ENCODE measurements around the gene FGF19.

FGF19 gene

DNA sequence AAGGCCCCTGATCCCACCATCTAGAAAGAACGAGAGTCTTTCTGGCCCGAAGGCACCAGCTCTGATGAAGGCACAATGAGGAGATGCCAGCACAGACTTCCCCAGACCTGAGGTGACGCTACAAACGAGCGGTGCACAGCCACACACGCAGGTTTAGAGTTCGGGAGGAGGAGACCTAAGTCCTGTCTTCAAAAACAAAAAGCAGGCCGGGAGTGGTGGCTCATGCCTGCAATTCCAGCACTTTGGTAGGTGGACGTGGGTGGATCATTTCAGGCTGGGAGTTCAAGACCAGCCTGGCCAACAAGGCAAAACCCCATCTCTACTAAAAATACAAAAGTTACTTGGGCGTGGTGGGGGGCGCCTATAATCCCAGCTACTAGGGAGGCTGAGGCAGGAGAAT, 38.2 kb downstream of the FGF19 start:
- Mint-ChIP-seq H3K9me3 (no peaks in the 10 kb centered on the region), H3K27me3 (no peaks in the 10 kb centered on the region), H3K27ac (no peak overlapping the region), H3K4me1 (ENCODE audit: low read depth) (peaks cover 20% of the 10 kb centered on the region), H3K4me3 (no peak overlapping the region), H3K36me3 (ENCODE audit: low read depth) (peaks cover 89% of the 10 kb centered on the region)
- intact Hi-C loops (cut with micrococcal nuclease) = no loop called here

DNA sequence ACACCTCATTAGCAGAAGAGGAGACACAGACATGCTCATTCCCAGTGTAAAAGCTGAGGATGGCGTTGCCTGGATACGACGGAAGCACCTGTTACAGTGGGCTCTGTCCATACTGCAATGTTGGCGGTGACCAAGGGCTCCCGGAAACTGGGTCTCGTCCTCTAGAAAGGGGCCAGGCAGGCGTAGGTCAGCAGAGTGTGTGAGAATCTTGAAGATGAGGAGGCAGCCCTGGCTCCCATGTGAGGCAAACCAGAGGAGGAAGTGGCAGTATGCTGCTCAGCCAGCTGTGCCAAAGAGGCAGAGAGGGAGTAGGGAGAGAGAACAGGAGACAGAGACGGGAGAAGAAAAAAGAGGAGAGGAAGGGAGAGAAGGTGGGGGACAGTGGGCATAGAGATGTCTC, 38.9 kb downstream of the FGF19 start:
- no peaks in the 10 kb centered on the region for H3K9me3 Mint-ChIP-seq
- peaks cover 14% of the 10 kb centered on the region for H3K4me1 Mint-ChIP-seq (ENCODE audit: low read depth)
- intact Hi-C loops (cut with micrococcal nuclease) = no loop called here
- H3K36me3 Mint-ChIP-seq (ENCODE audit: low read depth) = peaks cover 82% of the 10 kb centered on the region
- no peaks in the 10 kb centered on the region for H3K27me3 Mint-ChIP-seq
- H3K4me3 Mint-ChIP-seq = no peak overlapping the region
- no peak overlapping the region for H3K27ac Mint-ChIP-seq

- intact Hi-C loops (cut with micrococcal nuclease) = no loop called here
- Mint-ChIP-seq H3K9me3 (no peaks in the 10 kb centered on the region), H3K4me3 (no peak overlapping the region), H3K36me3 (ENCODE audit: low read depth) (peaks cover 75% of the 10 kb centered on the region), H3K27me3 (no peaks in the 10 kb centered on the region), H3K27ac (no peak overlapping the region), H3K4me1 (ENCODE audit: low read depth) (peaks cover 14% of the 10 kb centered on the region)
Measured at GRCh38 chr11:69664103-69664775, 39.6 kb downstream of the FGF19 start.

DNA sequence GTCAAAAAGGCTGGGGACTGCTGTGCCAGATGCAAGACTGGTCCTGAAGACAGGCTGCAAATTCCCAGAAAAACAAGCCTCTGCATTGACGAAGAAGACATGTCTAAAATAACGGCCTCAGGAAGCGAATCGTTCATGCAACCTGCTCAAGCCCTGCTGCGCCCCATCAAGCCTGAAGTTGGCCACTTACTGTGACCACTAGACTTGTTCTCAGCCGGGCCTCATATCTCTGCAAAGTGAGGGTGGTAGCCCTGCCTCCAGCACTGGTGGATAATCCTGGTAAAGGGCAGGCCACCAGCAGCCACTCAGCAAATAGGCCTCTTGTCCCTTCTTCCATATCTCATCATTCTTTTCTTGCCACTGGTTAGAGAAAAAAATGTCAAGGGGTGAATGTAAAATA, 40.5 kb downstream of the FGF19 start:
- Mint-ChIP-seq H3K9me3 (no peaks in the 10 kb centered on the region), H3K4me1 (ENCODE audit: low read depth) (peaks cover 14% of the 10 kb centered on the region), H3K27ac (no peak overlapping the region), H3K27me3 (no peaks in the 10 kb centered on the region), H3K36me3 (ENCODE audit: low read depth) (peaks cover 66% of the 10 kb centered on the region), H3K4me3 (no peak overlapping the region)
- intact Hi-C loops (cut with micrococcal nuclease) = no loop called here

- Mint-ChIP-seq H3K27ac (no peak overlapping the region), H3K9me3 (no peaks in the 10 kb centered on the region), H3K4me1 (ENCODE audit: low read depth) (peaks cover 14% of the 10 kb centered on the region), H3K27me3 (no peaks in the 10 kb centered on the region), H3K4me3 (no peak overlapping the region), H3K36me3 (ENCODE audit: low read depth) (peaks cover 61% of the 10 kb centered on the region)
- intact Hi-C loops (cut with micrococcal nuclease) = no loop called here
Measured at GRCh38 chr11:69662806-69663205, 41.0 kb downstream of the FGF19 start.

DNA sequence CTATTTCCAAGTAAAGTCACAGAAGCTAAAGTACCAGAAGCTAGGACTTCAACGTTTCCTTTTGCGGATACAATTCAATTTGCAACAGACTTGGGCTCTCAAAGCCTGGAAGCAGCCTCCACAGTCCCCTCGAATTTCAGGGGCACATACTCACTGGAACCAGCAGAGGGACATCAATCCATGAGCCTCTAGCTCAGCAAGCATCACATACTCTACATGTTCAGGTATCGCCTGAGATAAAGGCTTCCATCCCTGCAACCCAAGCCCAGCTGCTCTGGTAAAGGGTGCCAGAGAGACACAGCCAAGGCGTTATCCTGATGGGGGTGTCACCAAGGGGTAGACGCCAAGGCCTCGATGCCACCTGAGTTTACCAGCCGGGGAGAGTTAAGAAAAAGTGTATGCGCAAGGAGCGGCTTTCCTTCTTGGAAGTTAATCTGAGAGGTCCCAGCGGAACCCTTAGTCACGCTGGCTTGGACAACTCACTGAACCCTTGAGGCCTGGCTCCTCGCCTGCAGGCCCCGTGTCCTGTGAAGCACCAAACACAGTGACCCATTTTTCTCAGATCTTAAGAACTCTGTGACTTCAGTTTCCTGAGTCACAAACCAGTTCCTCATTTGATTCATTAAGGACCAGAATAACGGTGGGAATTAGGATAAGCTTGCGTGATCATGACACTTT, 41.7 kb downstream of the FGF19 start:
- Mint-ChIP-seq H3K9me3 (no peaks in the 10 kb centered on the region), H3K36me3 (ENCODE audit: low read depth) (peaks cover 54% of the 10 kb centered on the region), H3K27ac (no peak overlapping the region), H3K27me3 (no peaks in the 10 kb centered on the region), H3K4me3 (no peak overlapping the region), H3K4me1 (ENCODE audit: low read depth) (peaks cover 14% of the 10 kb centered on the region)
- intact Hi-C loops (cut with micrococcal nuclease) = no loop called here

GRCh38 chr11:69661413-69661715, 42.5 kb downstream of the FGF19 start:
- H3K4me3 Mint-ChIP-seq = no peak overlapping the region
- no peak overlapping the region for H3K27ac Mint-ChIP-seq
- H3K36me3 Mint-ChIP-seq (ENCODE audit: low read depth) = peaks cover 46% of the 10 kb centered on the region
- H3K9me3 Mint-ChIP-seq = no peaks in the 10 kb centered on the region
- peaks cover 14% of the 10 kb centered on the region for H3K4me1 Mint-ChIP-seq (ENCODE audit: low read depth)
- no peaks in the 10 kb centered on the region for H3K27me3 Mint-ChIP-seq
- intact Hi-C loops (cut with micrococcal nuclease) = no loop called here

DNA sequence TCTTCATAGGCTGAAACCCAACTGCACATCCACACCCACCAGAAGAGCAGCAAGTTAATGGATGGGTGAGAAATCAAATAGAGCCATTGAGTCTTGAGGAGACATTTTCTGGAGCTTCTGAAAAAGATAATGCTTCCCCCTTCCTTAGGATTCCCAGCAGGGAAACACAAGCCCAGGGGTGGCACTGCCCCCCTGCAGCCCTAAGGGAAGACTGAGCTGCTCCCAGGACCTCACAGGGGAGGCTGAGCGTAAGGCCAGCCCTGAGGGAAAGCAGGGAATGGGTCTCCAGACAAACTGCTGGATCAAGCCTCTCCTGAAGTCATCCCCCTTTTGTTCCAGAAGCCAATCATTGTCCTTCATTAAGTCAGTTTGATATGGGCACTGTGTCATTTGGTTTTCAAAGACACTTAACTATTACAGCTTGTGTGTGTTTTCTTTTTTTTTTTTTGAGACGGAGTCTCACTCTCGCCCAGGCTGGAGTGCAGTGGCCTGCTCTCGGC, 43.8 kb downstream of the FGF19 start:
- H3K9me3 Mint-ChIP-seq = no peaks in the 10 kb centered on the region
- no peak overlapping the region for H3K4me3 Mint-ChIP-seq
- peaks cover 1% of the 10 kb centered on the region for H3K27me3 Mint-ChIP-seq
- intact Hi-C loops (cut with micrococcal nuclease) = no loop called here
- H3K36me3 Mint-ChIP-seq (ENCODE audit: low read depth) = peaks cover 33% of the 10 kb centered on the region
- H3K4me1 Mint-ChIP-seq (ENCODE audit: low read depth) = peaks cover 14% of the 10 kb centered on the region
- no peak overlapping the region for H3K27ac Mint-ChIP-seq

DNA sequence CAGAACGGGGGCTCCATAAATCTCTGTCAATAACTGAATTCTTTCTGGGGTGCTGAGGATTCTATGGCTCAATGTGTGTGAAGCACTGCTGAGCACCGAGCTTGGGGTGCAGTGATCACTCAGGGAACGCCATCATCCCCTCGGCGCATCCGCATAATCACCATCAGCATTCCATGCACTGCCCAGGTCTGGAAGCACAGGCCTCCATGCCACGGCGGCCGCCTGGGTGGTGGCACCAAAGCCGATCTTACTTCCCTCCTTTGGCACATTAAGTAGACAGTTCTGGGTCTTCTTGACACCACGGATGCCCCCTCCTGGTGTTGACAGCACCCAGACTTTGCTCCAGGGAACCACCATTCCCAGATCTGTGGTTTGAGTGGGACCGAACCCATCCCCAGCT, 44.2 kb downstream of the FGF19 start:
- H3K4me3 Mint-ChIP-seq = no peak overlapping the region
- peaks cover 29% of the 10 kb centered on the region for H3K36me3 Mint-ChIP-seq (ENCODE audit: low read depth)
- H3K4me1 Mint-ChIP-seq (ENCODE audit: low read depth) = peaks cover 14% of the 10 kb centered on the region
- H3K27me3 Mint-ChIP-seq = peaks cover 1% of the 10 kb centered on the region
- no peaks in the 10 kb centered on the region for H3K9me3 Mint-ChIP-seq
- intact Hi-C loops (cut with micrococcal nuclease) = no loop called here
- H3K27ac Mint-ChIP-seq = no peak overlapping the region

GRCh38 chr11:69658626-69659450, 45.0 kb downstream of the FGF19 start:
- H3K4me3 Mint-ChIP-seq = no peak overlapping the region
- H3K9me3 Mint-ChIP-seq = no peaks in the 10 kb centered on the region
- peaks cover 2% of the 10 kb centered on the region for H3K27me3 Mint-ChIP-seq
- peaks cover 14% of the 10 kb centered on the region for H3K4me1 Mint-ChIP-seq (ENCODE audit: low read depth)
- intact Hi-C loops (cut with micrococcal nuclease) = no loop called here
- peaks cover 21% of the 10 kb centered on the region for H3K36me3 Mint-ChIP-seq (ENCODE audit: low read depth)
- no peak overlapping the region for H3K27ac Mint-ChIP-seq

GRCh38 chr11:69657911-69658625, 45.8 kb downstream of the FGF19 start:
- peaks cover 13% of the 10 kb centered on the region for H3K36me3 Mint-ChIP-seq (ENCODE audit: low read depth)
- H3K9me3 Mint-ChIP-seq = no peaks in the 10 kb centered on the region
- no peak overlapping the region for H3K4me3 Mint-ChIP-seq
- intact Hi-C loops (cut with micrococcal nuclease) = no loop called here
- H3K27me3 Mint-ChIP-seq = peaks cover 2% of the 10 kb centered on the region
- peaks cover 12% of the 10 kb centered on the region for H3K4me1 Mint-ChIP-seq (ENCODE audit: low read depth)
- no peak overlapping the region for H3K27ac Mint-ChIP-seq

GRCh38 chr11:69657456-69657910, 46.3 kb downstream of the FGF19 start:
- Mint-ChIP-seq H3K36me3 (ENCODE audit: low read depth) (peaks cover 9% of the 10 kb centered on the region), H3K4me1 (ENCODE audit: low read depth) (peaks cover 7% of the 10 kb centered on the region), H3K4me3 (no peak overlapping the region), H3K27ac (no peak overlapping the region), H3K9me3 (no peaks in the 10 kb centered on the region), H3K27me3 (peaks cover 2% of the 10 kb centered on the region)
- intact Hi-C loops (cut with micrococcal nuclease) = no loop called here

- intact Hi-C loops (cut with micrococcal nuclease) = no loop called here
- H3K27me3 Mint-ChIP-seq = peaks cover 2% of the 10 kb centered on the region
- H3K4me3 Mint-ChIP-seq = no peak overlapping the region
- H3K27ac Mint-ChIP-seq = no peak overlapping the region
- H3K9me3 Mint-ChIP-seq = no peaks in the 10 kb centered on the region
- H3K4me1 Mint-ChIP-seq (ENCODE audit: low read depth) = no peaks in the 10 kb centered on the region
- peaks cover 9% of the 10 kb centered on the region for H3K36me3 Mint-ChIP-seq (ENCODE audit: low read depth)
Measured at GRCh38 chr11:69656536-69657455, 47.0 kb downstream of the FGF19 start.
